ENCODE results near the gene TRIL.
A peak's percentile ranks its signal among the peaks of the same experiment; 100 is the strongest.

Gene TRIL

DNA sequence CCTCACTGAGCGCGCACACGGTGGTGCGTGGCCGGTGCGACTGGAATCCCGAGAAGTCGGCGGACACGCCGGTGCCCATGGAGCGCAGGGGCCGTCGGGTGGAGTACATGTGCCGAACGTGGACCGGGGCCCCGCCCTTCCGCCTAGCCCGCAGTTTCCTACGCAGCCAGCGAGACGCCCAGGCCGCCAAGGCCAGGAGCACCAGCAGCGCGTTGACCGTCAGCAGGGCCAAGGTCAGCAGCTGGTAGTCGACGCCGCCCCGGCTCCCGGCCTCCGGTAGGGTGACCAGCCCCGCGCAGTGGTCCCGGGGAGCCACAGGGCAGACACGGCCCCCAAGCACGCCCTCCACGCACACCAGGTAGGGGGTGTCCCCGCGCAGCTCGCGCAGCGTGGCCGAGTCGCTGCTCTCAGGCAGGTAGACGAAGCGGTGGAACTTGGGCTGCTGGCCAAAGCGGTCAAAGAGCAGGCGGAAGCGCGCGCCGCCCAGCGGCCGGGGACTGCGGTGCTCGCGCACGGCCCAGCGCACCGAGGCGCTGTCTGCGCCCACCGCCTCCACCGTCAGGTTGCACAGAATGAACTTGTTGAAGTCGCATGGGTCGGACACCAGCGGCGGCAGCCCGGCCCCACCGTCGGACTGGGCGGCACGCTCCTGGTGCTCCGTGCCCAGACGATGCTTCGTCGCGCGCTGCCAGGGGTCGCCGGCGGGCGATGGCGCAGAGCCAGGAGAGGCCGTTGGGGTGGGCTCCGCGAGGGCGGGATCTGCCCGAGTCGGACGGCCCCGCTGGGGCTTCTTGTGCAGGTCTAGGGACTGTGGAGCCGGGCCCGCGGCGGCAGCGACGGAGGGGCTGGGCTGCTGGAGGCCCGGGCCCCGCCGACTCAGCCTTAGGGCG lies 2.2 kb downstream of the TRIL start:
- TF ChIP-seq, protein P1, sequence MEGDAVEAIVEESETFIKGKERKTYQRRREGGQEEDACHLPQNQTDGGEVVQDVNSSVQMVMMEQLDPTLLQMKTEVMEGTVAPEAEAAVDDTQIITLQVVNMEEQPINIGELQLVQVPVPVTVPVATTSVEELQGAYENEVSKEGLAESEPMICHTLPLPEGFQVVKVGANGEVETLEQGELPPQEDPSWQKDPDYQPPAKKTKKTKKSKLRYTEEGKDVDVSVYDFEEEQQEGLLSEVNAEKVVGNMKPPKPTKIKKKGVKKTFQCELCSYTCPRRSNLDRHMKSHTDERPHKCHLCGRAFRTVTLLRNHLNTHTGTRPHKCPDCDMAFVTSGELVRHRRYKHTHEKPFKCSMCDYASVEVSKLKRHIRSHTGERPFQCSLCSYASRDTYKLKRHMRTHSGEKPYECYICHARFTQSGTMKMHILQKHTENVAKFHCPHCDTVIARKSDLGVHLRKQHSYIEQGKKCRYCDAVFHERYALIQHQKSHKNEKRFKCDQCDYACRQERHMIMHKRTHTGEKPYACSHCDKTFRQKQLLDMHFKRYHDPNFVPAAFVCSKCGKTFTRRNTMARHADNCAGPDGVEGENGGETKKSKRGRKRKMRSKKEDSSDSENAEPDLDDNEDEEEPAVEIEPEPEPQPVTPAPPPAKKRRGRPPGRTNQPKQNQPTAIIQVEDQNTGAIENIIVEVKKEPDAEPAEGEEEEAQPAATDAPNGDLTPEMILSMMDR (conservative IDR thresholded peaks at IDR 0.05) = peak; percentile 34
- TF ChIP-seq ZFX (IDR thresholded peaks at IDR 0.05) = no peak

DNA sequence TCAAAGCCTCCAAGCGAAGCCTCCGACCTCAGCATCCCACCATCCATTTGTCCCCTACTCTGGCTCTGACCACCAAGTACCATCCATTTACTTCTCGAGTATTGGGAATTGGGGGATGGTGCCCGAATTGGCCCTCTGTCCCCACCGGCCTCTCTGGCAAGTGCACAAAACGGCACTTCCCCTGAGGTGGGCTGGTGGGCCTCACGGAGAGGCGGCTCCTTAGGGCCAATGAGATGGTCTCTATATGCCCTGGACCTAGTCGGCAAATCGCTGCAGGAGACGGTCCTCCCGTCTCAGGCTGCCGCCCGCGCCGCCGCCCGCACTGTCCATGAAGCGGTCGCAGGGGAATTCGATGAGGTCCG lies 2.8 kb downstream of the TRIL start:
- H3K27ac ChIP-seq = no peak overlapping the region
- no peak for TF ChIP-seq ZFX (IDR thresholded peaks at IDR 0.05)
- TF ChIP-seq, protein P1 (conservative IDR thresholded peaks at IDR 0.05) = no peak

More for the DNA sequence above, 2.2 kb downstream of the TRIL start:
- H3K27ac ChIP-seq = no peak overlapping the region

DNA sequence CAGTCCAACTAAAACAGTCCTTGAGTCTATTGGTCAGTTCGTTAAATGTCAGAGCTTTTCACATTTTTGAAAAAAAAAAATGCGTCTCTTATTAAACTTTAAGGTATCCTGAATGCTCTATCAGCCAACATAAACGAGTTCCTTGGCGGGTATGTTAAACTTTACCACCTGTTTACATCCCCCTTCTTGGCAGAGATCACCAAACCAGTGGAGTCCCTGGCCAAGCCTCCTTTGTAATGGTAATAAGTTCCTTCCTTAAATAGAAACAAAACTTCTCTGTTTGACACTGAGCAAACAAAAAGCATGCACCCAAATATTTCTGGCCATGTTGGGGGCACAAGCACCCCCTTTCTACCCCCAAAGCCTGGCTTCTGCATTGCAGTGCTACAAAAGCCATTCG lies 3.2 kb downstream of the TRIL start:
- no peak overlapping the region for H3K27ac ChIP-seq
- TF ChIP-seq, protein P1 (conservative IDR thresholded peaks at IDR 0.05) = no peak
- TF ChIP-seq ZFX (IDR thresholded peaks at IDR 0.05) = no peak

GRCh38 chr7:28954471-28954870 lies 3.7 kb downstream of the TRIL start:
- H3K27ac ChIP-seq = no peak overlapping the region
- TF ChIP-seq, protein P1 (conservative IDR thresholded peaks at IDR 0.05) = no peak
- TF ChIP-seq ZFX (IDR thresholded peaks at IDR 0.05) = no peak

DNA sequence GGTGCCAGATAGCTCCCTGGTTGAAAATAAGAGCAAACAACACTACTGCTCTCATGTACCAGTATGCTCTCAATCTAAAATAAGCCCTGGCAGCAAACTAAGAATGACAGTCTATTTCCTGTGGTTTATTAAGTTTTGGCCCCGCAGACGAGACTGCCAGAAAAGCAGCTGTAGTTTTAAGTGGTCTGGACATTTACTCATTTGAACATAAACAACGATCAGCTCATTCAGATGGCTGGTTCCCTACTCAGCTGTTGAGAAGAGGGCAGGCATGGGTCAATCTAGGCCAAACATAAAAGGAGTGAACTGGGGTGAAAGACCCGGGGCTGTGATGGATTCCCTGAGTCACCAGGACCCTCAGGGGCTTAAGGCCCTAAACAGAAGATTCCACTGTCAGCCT lies 4.5 kb downstream of the TRIL start:
- no peak overlapping the region for H3K27ac ChIP-seq
- TF ChIP-seq, protein P1 (conservative IDR thresholded peaks at IDR 0.05) = no peak
- TF ChIP-seq ZFX (IDR thresholded peaks at IDR 0.05) = no peak

DNA sequence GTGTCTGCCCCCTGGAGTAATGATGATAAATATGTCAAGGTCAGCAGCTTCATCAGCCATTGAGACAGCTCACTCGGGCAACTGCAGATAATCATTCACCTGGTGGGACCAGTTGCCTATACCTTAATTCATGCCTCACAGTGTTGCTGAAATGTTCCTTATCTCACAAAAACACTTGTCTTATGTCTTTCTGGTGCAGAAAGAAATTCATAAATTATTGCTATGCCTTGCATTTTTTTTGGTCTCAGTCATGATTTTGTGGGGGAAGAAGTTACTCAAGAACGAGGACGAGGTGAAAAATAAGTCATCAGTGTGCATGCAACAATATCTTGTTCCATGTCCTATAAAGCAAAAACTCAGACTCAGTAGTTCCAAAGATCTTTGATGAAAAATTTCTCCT lies 16.0 kb downstream of the TRIL start:
- TF ChIP-seq ZFX (IDR thresholded peaks at IDR 0.05) = no peak
- TF ChIP-seq, protein P1 (conservative IDR thresholded peaks at IDR 0.05) = no peak
- no peak overlapping the region for H3K27ac ChIP-seq

GRCh38 chr7:28941633-28942032 lies 16.5 kb downstream of the TRIL start:
- H3K27ac ChIP-seq = no peak overlapping the region
- TF ChIP-seq, protein P1 (conservative IDR thresholded peaks at IDR 0.05) = no peak
- no peak for TF ChIP-seq ZFX (IDR thresholded peaks at IDR 0.05)

Measured in C4-2B (cell line).